GM23338 (cell line): ENCODE results near the gene PIGK. TPM values are rescaled to one million over a fixed set of nuclear protein-coding genes. Genes with fewer than 3 reads are reported as not detected.

Source experiments
- ATAC-seq: fragments of 200-7000 bp; cut with Tn5 transposase; 3 replicates; pipeline ENCODE4 v1.9.1; 2020
- DNase-seq: peaks from one replicate; pipeline ENCODE4 v3.0.0-alpha.2; 2015; ENCODE audit warnings: low spot score
- H2AFZ ChIP-seq: fragments of 200-600 bp; sonication (generic); 2 replicates; pipeline ENCODE4 v1.8.0; 2016; ENCODE audit warnings: antibody characterized with exemption, mild to moderate bottlenecking, moderate library complexity
- H3F3A ChIP-seq: fragments of 200-600 bp; sonication (generic); replicated peaks from 2 replicates; pipeline ENCODE4 v1.8.0; 2017; ENCODE audit warnings: antibody characterized with exemption, mixed run types, low read depth
- H3K27ac ChIP-seq: fragments of 200-600 bp; sonication (generic); 2 replicates; pipeline ENCODE4 v1.6.1; 2016; ENCODE audit warnings: low read depth
- H3K27me3 ChIP-seq: fragments of 200-600 bp; sonication (generic); 2 replicates; pipeline ENCODE4 v1.8.0; 2016; ENCODE audit warnings: mild to moderate bottlenecking, mixed run types, moderate library complexity; ENCODE audit not compliant: insufficient read depth
- H3K36me3 ChIP-seq: fragments of 200-600 bp; sonication (generic); 2 replicates; pipeline ENCODE4 v1.8.0; 2016; ENCODE audit warnings: mild to moderate bottlenecking; ENCODE audit not compliant: insufficient read depth
- H3K4me1 ChIP-seq: fragments of 200-600 bp; sonication (generic); 2 replicates; pipeline ENCODE4 v1.8.0; 2016; ENCODE audit warnings: mild to moderate bottlenecking, moderate library complexity; ENCODE audit not compliant: insufficient read depth
- H3K4me2 ChIP-seq: fragments of 200-600 bp; sonication (generic); 2 replicates; pipeline ENCODE4 v1.7.1; 2017; ENCODE audit warnings: mixed run types
- H3K4me3 ChIP-seq: fragments of 200-600 bp; sonication (generic); 2 replicates; pipeline ENCODE4 v1.6.1; 2016; ENCODE audit warnings: mixed run types
- H3K79me2 ChIP-seq: fragments of 200-600 bp; sonication (generic); replicated peaks from 2 replicates; pipeline ENCODE4 v1.8.0; 2017; ENCODE audit warnings: mild to moderate bottlenecking; ENCODE audit not compliant: insufficient read depth
- H3K9me2 ChIP-seq: fragments of 200-600 bp; sonication (generic); 2 replicates; pipeline ENCODE4 v1.8.0; 2017; ENCODE audit not compliant: insufficient read depth
- H4K20me1 ChIP-seq: fragments of 200-600 bp; sonication (generic); replicated peaks from 2 replicates; pipeline ENCODE4 v1.8.0; 2017; ENCODE audit warnings: mild to moderate bottlenecking; ENCODE audit not compliant: insufficient read depth
- H3K27ac Mint-ChIP-seq: 2 replicates; pipeline ENCODE4 v1.8.0; 2020; ENCODE audit warnings: inconsistent platforms, mild to moderate bottlenecking, moderate library complexity, mixed read lengths
- H3K27me3 Mint-ChIP-seq: 3 replicates; pipeline ENCODE4 v1.8.0; 2022; ENCODE audit warnings: low read depth, mild to moderate bottlenecking, moderate library complexity, mixed read lengths, inconsistent platforms; ENCODE audit not compliant: insufficient read depth, poor library complexity
- H3K36me3 Mint-ChIP-seq: 3 replicates; pipeline ENCODE4 v1.8.0; 2021; ENCODE audit warnings: low read depth, mild to moderate bottlenecking, inconsistent platforms, moderate library complexity, mixed read lengths
- H3K4me1 Mint-ChIP-seq: 3 replicates; pipeline ENCODE4 v1.8.0; 2020; ENCODE audit warnings: mild to moderate bottlenecking, inconsistent platforms, mixed read lengths
- H3K4me3 Mint-ChIP-seq: 3 replicates; pipeline ENCODE4 v1.8.0; 2021; ENCODE audit warnings: moderate library complexity, mild to moderate bottlenecking, inconsistent platforms, mixed read lengths
- H3K9me3 Mint-ChIP-seq: 3 replicates; pipeline ENCODE4 v1.8.0; 2020; ENCODE audit warnings: moderate library complexity, mild to moderate bottlenecking, inconsistent platforms, mixed read lengths
- CREB1 ChIP-seq: fragments of 250-450 bp; sonication (Bioruptor Pico); IDR thresholded peaks from 2 replicates; pipeline ENCODE4 v1.5.0; 2020; ENCODE audit warnings: low read depth, mild to moderate bottlenecking, moderate library complexity
- EZH2 ChIP-seq: fragments of 200-600 bp; sonication (generic); IDR thresholded peaks from one replicate; pipeline ENCODE4 v1.8.0; 2017; ENCODE audit warnings: antibody characterized with exemption, mild to moderate bottlenecking, low read depth; ENCODE audit not compliant: unreplicated experiment
- EZH2phosphoT487 ChIP-seq: fragments of 200-600 bp; sonication (generic); IDR thresholded peaks from one replicate; pipeline ENCODE4 v1.8.1; 2018; ENCODE audit warnings: antibody characterized with exemption; ENCODE audit not compliant: unreplicated experiment
- JUNB ChIP-seq: IDR thresholded peaks from one replicate; pipeline ENCODE4 v1.6.1; 2016; ENCODE audit warnings: antibody characterized with exemption; ENCODE audit not compliant: unreplicated experiment
- NANOG ChIP-seq: IDR thresholded peaks from 2 replicates; pipeline ENCODE4 v1.6.1; 2016; ENCODE audit warnings: antibody characterized with exemption, borderline replicate concordance
- POLR2AphosphoS5 ChIP-seq: IDR thresholded peaks from 2 replicates; pipeline ENCODE4 v1.6.1; 2016; ENCODE audit warnings: antibody characterized with exemption, low read depth
- ZNF114 ChIP-seq: fragments of 250-450 bp; sonication (Bioruptor Pico); IDR thresholded peaks from 2 replicates; pipeline ENCODE4 v1.5.0; 2020; ENCODE audit warnings: mild to moderate bottlenecking, moderate library complexity
- ZNF331 ChIP-seq: fragments of 250-450 bp; sonication (Bioruptor Pico); IDR thresholded peaks from 2 replicates; pipeline ENCODE4 v1.5.0; 2020; ENCODE audit warnings: low read depth, mild to moderate bottlenecking, moderate library complexity
- ZNF462 ChIP-seq: fragments of 250-450 bp; sonication (Bioruptor Pico); IDR thresholded peaks from 2 replicates; pipeline ENCODE4 v1.5.0; 2020; ENCODE audit warnings: mild to moderate bottlenecking, moderate library complexity
- polyA plus RNA-seq: library from polyadenylated mRNA; unstranded; fragments of >200 nt; fragmentation: Nextera tagmentation; extraction: Ambion mirVana; gene quantifications from 2 replicates; pipeline ENCODE4 v1.2.1, GENCODE V29; 2016
- total RNA-seq: library from RNA; depleted of rRNA; stranded (reverse); fragments of >200 nt; shearing (Covaris generic); gene quantifications from 2 replicates; pipeline ENCODE4 v1.2.3, GENCODE V29; 2014
- TF ChIP-seq, protein P1 (sequence below): IDR thresholded peaks from one replicate; pipeline ENCODE4 v1.6.1; 2018; ENCODE audit warnings: antibody characterized with exemption; ENCODE audit not compliant: unreplicated experiment

PIGK gene
- total and polyA plus RNA-seq, 2 experiments from 2014 or later = 16.4 to 26.4 TPM

- TF ChIP-seq EZH2phosphoT487 (no peak), EZH2 (no peak), ZNF114 (CRISPR knock-in tag) (no peak), ZNF331 (no peak), POLR2AphosphoS5 (no peak)
Measured at GRCh38 chr1:77200293-77200692, 18.9 kb downstream of the PIGK start (continued).

GRCh38 chr1:77197351-77197750 is 21.9 kb downstream of the PIGK start:
- Histone ChIP-seq H3F3A (no peaks in the 10 kb centered on the region), H3K27me3 (no peaks in the 10 kb centered on the region), H3K4me1 (no peaks in the 10 kb centered on the region), H3K36me3 (no peaks in the 10 kb centered on the region), H3K27ac (no peak overlapping the region), H3K9me2 (no peaks in the 10 kb centered on the region), H4K20me1 (no peaks in the 10 kb centered on the region), H3K4me2 (no peak overlapping the region), H3K4me3 (no peak overlapping the region), H2AFZ (no peak overlapping the region), H3K79me2 (no peaks in the 10 kb centered on the region)
- no peak overlapping the region for H3K27ac Mint-ChIP-seq
- no peaks in the 10 kb centered on the region for H3K9me3 Mint-ChIP-seq
- TF ChIP-seq ZNF331 (no peak), CREB1 (no peak), JUNB (no peak), ZNF462 (CRISPR knock-in tag) (no peak), NANOG (no peak)
- TF ChIP-seq, protein P1, sequence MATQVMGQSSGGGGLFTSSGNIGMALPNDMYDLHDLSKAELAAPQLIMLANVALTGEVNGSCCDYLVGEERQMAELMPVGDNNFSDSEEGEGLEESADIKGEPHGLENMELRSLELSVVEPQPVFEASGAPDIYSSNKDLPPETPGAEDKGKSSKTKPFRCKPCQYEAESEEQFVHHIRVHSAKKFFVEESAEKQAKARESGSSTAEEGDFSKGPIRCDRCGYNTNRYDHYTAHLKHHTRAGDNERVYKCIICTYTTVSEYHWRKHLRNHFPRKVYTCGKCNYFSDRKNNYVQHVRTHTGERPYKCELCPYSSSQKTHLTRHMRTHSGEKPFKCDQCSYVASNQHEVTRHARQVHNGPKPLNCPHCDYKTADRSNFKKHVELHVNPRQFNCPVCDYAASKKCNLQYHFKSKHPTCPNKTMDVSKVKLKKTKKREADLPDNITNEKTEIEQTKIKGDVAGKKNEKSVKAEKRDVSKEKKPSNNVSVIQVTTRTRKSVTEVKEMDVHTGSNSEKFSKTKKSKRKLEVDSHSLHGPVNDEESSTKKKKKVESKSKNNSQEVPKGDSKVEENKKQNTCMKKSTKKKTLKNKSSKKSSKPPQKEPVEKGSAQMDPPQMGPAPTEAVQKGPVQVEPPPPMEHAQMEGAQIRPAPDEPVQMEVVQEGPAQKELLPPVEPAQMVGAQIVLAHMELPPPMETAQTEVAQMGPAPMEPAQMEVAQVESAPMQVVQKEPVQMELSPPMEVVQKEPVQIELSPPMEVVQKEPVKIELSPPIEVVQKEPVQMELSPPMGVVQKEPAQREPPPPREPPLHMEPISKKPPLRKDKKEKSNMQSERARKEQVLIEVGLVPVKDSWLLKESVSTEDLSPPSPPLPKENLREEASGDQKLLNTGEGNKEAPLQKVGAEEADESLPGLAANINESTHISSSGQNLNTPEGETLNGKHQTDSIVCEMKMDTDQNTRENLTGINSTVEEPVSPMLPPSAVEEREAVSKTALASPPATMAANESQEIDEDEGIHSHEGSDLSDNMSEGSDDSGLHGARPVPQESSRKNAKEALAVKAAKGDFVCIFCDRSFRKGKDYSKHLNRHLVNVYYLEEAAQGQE = no peak
- ATAC-seq (no peak), DNase-seq (no peak)
- H3K4me3 Mint-ChIP-seq = no peak overlapping the region
- H3K4me1 Mint-ChIP-seq = no peaks in the 10 kb centered on the region
- no peaks in the 10 kb centered on the region for H3K27me3 Mint-ChIP-seq
- peaks cover 9% of the 10 kb centered on the region; the same call in 2 of the 3 replicates for H3K36me3 Mint-ChIP-seq
